Mammary epithelial cell (primary cell): ENCODE results near the gene LRRC3.

Source experiments
- CTCF ChIP-seq, 2 donors: IDR thresholded peaks in 1 of 2; conservative IDR thresholded peaks in 1 of 2; 2 replicates each; pipeline ENCODE4 v1.5.1; 2011 to 2012; ENCODE audit warnings: inconsistent platforms in 2 of 2, low read length in 2 of 2, mild to moderate bottlenecking in 2 of 2, control low read depth in 1 of 2, low read depth in 1 of 2; ENCODE audit not compliant: insufficient read depth in 1 of 2; ENCODE audit errors: extremely low read depth in 1 of 2
- EZH2 ChIP-seq: IDR thresholded peaks from 2 replicates; pipeline ENCODE4 v1.6.1; 2012; ENCODE audit warnings: low read length, inconsistent platforms, borderline replicate concordance

GRCh38 chr21:44436111-44436611 is 19.1 kb upstream of the LRRC3 start:
- TF ChIP-seq CTCF (conservative IDR thresholded peaks at IDR 0.05 in 1 of 2, IDR thresholded peaks at IDR 0.05 in 1 of 2; ENCODE audit: extremely low read depth in 1 of 2, insufficient read depth in 1 of 2, low read depth in 1 of 2, low read length in 2 of 2) (no peak), EZH2 (no peak)
